Endothelial cell of umbilical vein (primary cell): Measurements from ENCODE around the gene HAX1. TPM values are rescaled to one million over a fixed set of nuclear protein-coding genes. Genes with fewer than 3 reads are reported as not detected.
"Not testable (repeated sequence)": the region's sequence is repeated elsewhere in the genome, so short reads cannot be mapped to it uniquely, and the experiment has no call there.

Experiments used
- BruUV-seq: library from RNA; stranded (reverse); fragments of 400-500 nt; replicated peaks from 2 replicates; lab custom pipeline; 2021; lab: Mats Ljungman, UMichigan
- CTCF ChIA-PET: fragments of 300-600, 350-600 bp; sonication (Branson Sonifier 250); formaldehyde crosslinking; loops from one replicate; lab custom pipeline; 2021; ENCODE audit warnings: antibody characterized with exemption, inconsistent platforms; lab: Charles Lee
- POLR2A ChIA-PET: fragments of 300-600, 350-600 bp; sonication (Branson Sonifier 250); formaldehyde crosslinking; loops from one replicate; lab custom pipeline; 2021; ENCODE audit warnings: antibody characterized with exemption, inconsistent platforms; lab: Charles Lee
- DNase-seq: peaks from one replicate; pipeline ENCODE4 v3.0.0-alpha.2; 2011; ENCODE audit warnings: low read depth, low spot score
- FAIRE-seq: peaks from 2 replicates; lab custom pipeline; 2011; peaks lifted over from hg19 to GRCh38; lab: Jason Lieb, UNC
- H2AFZ ChIP-seq: 2 replicates; pipeline ENCODE4 v1.6.0; 2012; ENCODE audit warnings: low read depth, low read length, control low read depth, inconsistent platforms
- H3K27ac ChIP-seq: 2 replicates; pipeline ENCODE4 v1.5.1; 2011; ENCODE audit warnings: low read depth, mild to moderate bottlenecking, control low read depth, low read length, moderate library complexity; ENCODE audit not compliant: insufficient read depth
- H3K27me3 ChIP-seq, 2 experiments: 2 replicates each; pipeline versions ENCODE4 v1.6.0 to v1.6.1; 2011; ENCODE audit warnings: low read length in 2 of 2, mixed read lengths in 1 of 2; ENCODE audit not compliant: control insufficient read depth in 2 of 2, insufficient read depth in 2 of 2
- H3K36me3 ChIP-seq, 2 experiments: 2 replicates in 1 of 2; 3 replicates in 1 of 2; pipeline ENCODE4 v1.5.1; 2011; ENCODE audit warnings: low read length in 2 of 2, mild to moderate bottlenecking in 1 of 2, moderate library complexity in 1 of 2; ENCODE audit not compliant: control insufficient read depth in 2 of 2, insufficient read depth in 2 of 2; ENCODE audit errors: extremely low read depth in 1 of 2
- H3K4me1 ChIP-seq: 3 replicates; pipeline ENCODE4 v1.5.1; 2011; ENCODE audit warnings: mild to moderate bottlenecking, low read length; ENCODE audit not compliant: control insufficient read depth, insufficient read depth; ENCODE audit errors: extremely low read depth
- H3K4me2 ChIP-seq: 2 replicates; pipeline ENCODE4 v1.6.1; 2011; ENCODE audit warnings: low read length, control low read depth, mixed read lengths; ENCODE audit not compliant: insufficient read depth
- H3K4me3 ChIP-seq, 3 experiments: fragments of 200-600 bp in 1 of 3; sonication (generic), shearing (Covaris generic) in 1 of 3; replicated peaks in 1 of 3; 2 replicates each; pipeline ENCODE4 v1.5.1; 2011 to 2016; ENCODE audit warnings: control low read depth in 3 of 3, low read length in 3 of 3, mild to moderate bottlenecking in 2 of 3, inconsistent platforms in 1 of 3, low read depth in 1 of 3, moderate library complexity in 1 of 3; ENCODE audit not compliant: insufficient read depth in 1 of 3
- H3K79me2 ChIP-seq: 2 replicates; pipeline ENCODE4 v1.6.0; 2012; ENCODE audit warnings: low read length, inconsistent platforms; ENCODE audit not compliant: control insufficient read depth, insufficient read depth
- H3K9ac ChIP-seq: replicated peaks from 2 replicates; pipeline ENCODE3; 2011; ENCODE audit warnings: low read length, control low read depth; ENCODE audit not compliant: insufficient read depth; ENCODE audit errors: extremely low read depth
- H3K9me1 ChIP-seq: replicated peaks from 3 replicates; pipeline ENCODE4 v1.6.0; 2011; ENCODE audit warnings: mild to moderate bottlenecking, low read length; ENCODE audit not compliant: control insufficient read depth, insufficient read depth; ENCODE audit errors: extremely low read depth
- H3K9me3 ChIP-seq: replicated peaks from 2 replicates; pipeline ENCODE4 v1.5.1; 2012; ENCODE audit warnings: low read length, inconsistent platforms; ENCODE audit not compliant: control insufficient read depth, insufficient read depth
- H4K20me1 ChIP-seq: replicated peaks from 2 replicates; pipeline ENCODE3; 2011; ENCODE audit warnings: mild to moderate bottlenecking, low read length; ENCODE audit not compliant: control insufficient read depth, insufficient read depth; ENCODE audit errors: extremely low read depth
- EZH2 ChIP-seq: IDR thresholded peaks from 2 replicates; pipeline ENCODE4 v1.6.1; 2012; ENCODE audit warnings: borderline replicate concordance, low read depth, mild to moderate bottlenecking, moderate library complexity, low read length, inconsistent platforms; ENCODE audit not compliant: severe bottlenecking
- FOS ChIP-seq: IDR thresholded peaks from 2 replicates; pipeline ENCODE4 v1.6.1; 2011; ENCODE audit warnings: mild to moderate bottlenecking, low read length, moderate library complexity, borderline replicate concordance; ENCODE audit not compliant: insufficient read depth
- GATA2 ChIP-seq: IDR thresholded peaks from 2 replicates; pipeline ENCODE4 v1.7.0; 2011; ENCODE audit warnings: low read depth, mild to moderate bottlenecking, moderate library complexity, mixed read lengths, low read length; ENCODE audit not compliant: insufficient read length, insufficient read depth
- JUN ChIP-seq: IDR thresholded peaks from 2 replicates; pipeline ENCODE4 v1.6.1; 2011; ENCODE audit warnings: borderline replicate concordance, low read depth; ENCODE audit not compliant: insufficient read length, insufficient read depth
- MAX ChIP-seq: IDR thresholded peaks from 2 replicates; pipeline ENCODE4 v1.6.1; 2011; ENCODE audit not compliant: insufficient read depth, insufficient read length
- MYC ChIP-seq: IDR thresholded peaks from one replicate; pipeline ENCODE4 v1.6.1; 2011; ENCODE audit warnings: mild to moderate bottlenecking, low read depth, low read length
- POLR2A ChIP-seq: IDR thresholded peaks from 2 replicates; pipeline ENCODE4 v1.6.1; 2012; ENCODE audit warnings: low read depth, mild to moderate bottlenecking, control low read depth, low read length
- POLR2AphosphoS5 ChIP-seq: IDR thresholded peaks from 2 replicates; pipeline ENCODE4 v1.6.1; 2012; ENCODE audit warnings: low read depth, mild to moderate bottlenecking, control low read depth, low read length, moderate library complexity; ENCODE audit not compliant: insufficient read depth
- dilution Hi-C: fragments of 300-500 bp; cut with MboI; formaldehyde crosslinking; loops from one replicate; pipeline ENCODE4 v1.15.0; 2019; ENCODE audit warnings: low sequenced_read_pairs; ENCODE audit not compliant: extremely low pct_ligation_motif_present
- intact Hi-C: fragments of 100-400 bp; cut with micrococcal nuclease; formaldehyde crosslinking; loops from one replicate; pipeline ENCODE4 v1.10.0; 2022
- polyA plus RNA-seq, 4 experiments: library from polyadenylated mRNA; depleted of rRNA in 3 of 4; stranded (reverse) in 3 of 4; unstranded in 1 of 4; fragments of >200 nt; gene quantifications; 2 replicates each; pipeline versions ENCODE4 v1.2.1 to v1.2.3, GENCODE V29; 2011 to 2012; ENCODE audit warnings: missing spikeins in 1 of 4
- total RNA-seq: library from RNA; stranded (reverse); gene quantifications from 2 replicates; pipeline ENCODE4 v1.2.3, GENCODE V29; 2021
- TF ChIP-seq, protein P1 (sequence below), 2 donors: IDR thresholded peaks; 1 replicate in 1 of 2; 2 replicates in 1 of 2; pipeline ENCODE4 v1.5.1; 2011; ENCODE audit warnings: low read length in 2 of 2, mild to moderate bottlenecking in 2 of 2, moderate library complexity in 2 of 2, control low read depth in 1 of 2, inconsistent platforms in 1 of 2, low read depth in 1 of 2; ENCODE audit not compliant: insufficient read depth in 1 of 2; ENCODE audit errors: extremely low read depth in 1 of 2

HAX1 gene
- total and polyA plus RNA-seq, 2 donors (not counting 3 experiments of a cell fraction or from before 2014, with no cell fraction given), result 78.4 to 95.3 TPM

- TF ChIP-seq, protein P1, sequence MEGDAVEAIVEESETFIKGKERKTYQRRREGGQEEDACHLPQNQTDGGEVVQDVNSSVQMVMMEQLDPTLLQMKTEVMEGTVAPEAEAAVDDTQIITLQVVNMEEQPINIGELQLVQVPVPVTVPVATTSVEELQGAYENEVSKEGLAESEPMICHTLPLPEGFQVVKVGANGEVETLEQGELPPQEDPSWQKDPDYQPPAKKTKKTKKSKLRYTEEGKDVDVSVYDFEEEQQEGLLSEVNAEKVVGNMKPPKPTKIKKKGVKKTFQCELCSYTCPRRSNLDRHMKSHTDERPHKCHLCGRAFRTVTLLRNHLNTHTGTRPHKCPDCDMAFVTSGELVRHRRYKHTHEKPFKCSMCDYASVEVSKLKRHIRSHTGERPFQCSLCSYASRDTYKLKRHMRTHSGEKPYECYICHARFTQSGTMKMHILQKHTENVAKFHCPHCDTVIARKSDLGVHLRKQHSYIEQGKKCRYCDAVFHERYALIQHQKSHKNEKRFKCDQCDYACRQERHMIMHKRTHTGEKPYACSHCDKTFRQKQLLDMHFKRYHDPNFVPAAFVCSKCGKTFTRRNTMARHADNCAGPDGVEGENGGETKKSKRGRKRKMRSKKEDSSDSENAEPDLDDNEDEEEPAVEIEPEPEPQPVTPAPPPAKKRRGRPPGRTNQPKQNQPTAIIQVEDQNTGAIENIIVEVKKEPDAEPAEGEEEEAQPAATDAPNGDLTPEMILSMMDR (IDR thresholded peaks at IDR 0.05; ENCODE audit: extremely low read depth in 1 of 2, insufficient read depth in 1 of 2, low read depth in 1 of 2, low read length in 2 of 2), result no peak
- no peak for TF ChIP-seq FOS
- no peak for TF ChIP-seq JUN
- no peak for TF ChIP-seq MAX
- TF ChIP-seq EZH2, result no peak
- TF ChIP-seq POLR2AphosphoS5, result no peak
- TF ChIP-seq GATA2, result no peak
- TF ChIP-seq POLR2A, result no peak
- TF ChIP-seq MYC, result no peak
- ChIA-PET POLR2A (no interaction called here), CTCF (interaction anchor here (1.1 to 7.8 kb wide), 2 partner anchors 9 to 14 kb away, joined by 4 to 210 read pairs; no protein-coding TSS in a partner anchor)
- no TSS peak for BruUV-seq
- H3K79me2 ChIP-seq, result no peaks in the 10 kb centered on the region
- H3K36me3 ChIP-seq, result no peaks in the 10 kb centered on the region
- DNase-seq, result peak; percentile 51
- intact Hi-C loops, result no loop called here
- dilution Hi-C loops, result no loop called here
- H3K27me3 ChIP-seq, result peaks cover 0 to 8% of the 10 kb centered on the region in 2 experiments
- H3K27ac ChIP-seq, result no peak within 1 kb of the TSS
- no peak within 1 kb of the TSS for H3K9ac ChIP-seq
- no peak within 1 kb of the TSS for H3K4me3 ChIP-seq
- H2AFZ ChIP-seq, result no peak within 1 kb of the TSS
- H3K9me3 ChIP-seq, result no peaks in the 10 kb centered on the region
- no peaks in the 10 kb centered on the region for H3K4me1 ChIP-seq
- H3K9me1 ChIP-seq, result no peaks in the 10 kb centered on the region
- H4K20me1 ChIP-seq, result no peaks in the 10 kb centered on the region
- no peak within 1 kb of the TSS for H3K4me2 ChIP-seq
- peak; percentile 15 for FAIRE-seq
Observed at GRCh38 chr1:154320882-154321608, 48.6 kb downstream of the HAX1 start, which contains the start of gene AQP10. Gene AQP10, plus strand, starts transcription at chr1:154321093. Its CDS starts 63 bp downstream, at chr1:154321156.

GRCh38 chr1:154321609-154321934, 49.1 kb downstream of the HAX1 start:
- intact Hi-C loops, H2AFZ ChIP-seq, H3K4me2 ChIP-seq, DNase-seq, dilution Hi-C loops, H3K9ac ChIP-seq, H3K9me1 ChIP-seq, H3K27ac ChIP-seq, FAIRE-seq, H3K27me3 ChIP-seq, H3K36me3 ChIP-seq, H3K9me3 ChIP-seq, H4K20me1 ChIP-seq, POLR2A ChIA-PET, H3K4me3 ChIP-seq, H3K4me1 ChIP-seq, H3K79me2 ChIP-seq, BruUV-seq: not testable (repeated sequence)
- CTCF ChIA-PET, result interaction anchor here (7.8 kb wide), 1 partner anchor 13 kb away, joined by 210 read pairs; no protein-coding TSS in a partner anchor
